Inferior parietal cortex (tissue), 1 donor: ENCODE measurements around the gene SLC8B1.

ENCODE experiments used
- DNase-seq: peaks from one replicate; pipeline ENCODE4 v3.0.0-alpha.2; 2016; ENCODE audit errors: extremely low spot score

The SLC8B1 gene

DNA sequence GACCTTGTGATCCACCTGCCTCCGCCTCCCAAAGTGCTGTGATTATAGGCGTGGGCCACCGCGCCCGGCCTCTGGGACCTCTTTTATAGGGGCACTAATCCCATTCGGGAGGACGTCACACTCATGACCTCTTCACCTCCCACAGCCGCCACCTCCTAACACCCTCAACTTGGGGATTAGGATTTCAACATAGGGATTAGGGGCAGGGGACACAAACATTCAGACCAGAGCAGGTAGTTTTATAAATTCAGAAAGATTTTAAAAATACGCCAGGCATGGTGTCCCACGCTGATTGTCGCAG, 64.2 kb downstream of the SLC8B1 start:
- DNase-seq = no peak

DNA sequence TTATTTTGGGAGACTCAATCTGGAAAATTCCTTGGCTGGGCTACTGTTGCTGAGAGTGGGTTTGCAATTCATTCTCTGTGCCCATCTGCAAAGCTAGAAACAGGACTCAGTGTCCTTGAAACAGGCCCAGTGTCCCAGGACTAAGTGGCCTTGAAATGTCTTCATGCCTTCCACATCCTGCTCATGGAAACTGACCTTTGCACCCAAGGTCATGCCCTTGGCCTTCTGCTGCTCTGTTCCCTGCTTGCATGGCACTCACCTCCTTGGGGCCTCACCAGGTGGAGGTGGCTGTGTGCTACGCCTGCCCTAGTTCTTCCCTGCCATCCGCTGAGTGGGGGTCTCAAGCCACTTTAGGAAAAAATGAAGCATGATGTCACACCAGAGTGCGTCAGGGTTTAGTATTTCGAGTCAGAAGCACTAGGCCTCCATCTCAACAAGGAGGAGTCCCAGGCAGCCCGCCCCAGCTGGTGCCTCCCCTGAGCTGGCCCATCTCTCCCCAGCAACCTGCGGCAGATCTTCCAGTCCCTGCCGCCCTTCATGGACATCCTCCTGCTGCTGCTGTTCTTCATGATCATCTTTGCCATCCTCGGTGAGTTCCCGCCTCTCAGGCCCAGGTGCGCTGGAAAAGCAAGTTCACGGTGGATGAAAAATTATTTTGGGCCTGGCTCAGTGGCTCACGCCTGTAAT, 65.5 kb downstream of the SLC8B1 start:
- DNase-seq = no peak

DNA sequence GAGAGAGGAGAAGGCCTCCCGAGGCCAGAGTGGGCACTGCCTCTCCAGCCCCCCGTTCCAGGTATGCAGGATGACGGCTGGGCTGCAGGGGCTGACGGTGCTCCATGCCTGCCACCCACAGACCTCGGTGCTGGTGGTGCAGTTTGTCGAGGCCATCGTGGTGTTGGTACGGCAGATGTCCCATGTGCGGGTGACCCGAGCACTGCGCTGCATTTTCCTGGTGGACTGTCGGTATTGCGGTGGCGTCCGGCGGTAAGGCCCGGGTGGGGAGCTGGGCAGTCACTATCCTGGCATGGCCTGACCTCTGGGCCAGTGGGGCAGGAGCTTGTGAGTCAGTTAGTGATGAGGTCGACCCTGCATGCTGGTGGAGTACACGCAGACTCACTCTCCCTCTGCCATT, 66.3 kb downstream of the SLC8B1 start:
- DNase-seq = no peak

DNA sequence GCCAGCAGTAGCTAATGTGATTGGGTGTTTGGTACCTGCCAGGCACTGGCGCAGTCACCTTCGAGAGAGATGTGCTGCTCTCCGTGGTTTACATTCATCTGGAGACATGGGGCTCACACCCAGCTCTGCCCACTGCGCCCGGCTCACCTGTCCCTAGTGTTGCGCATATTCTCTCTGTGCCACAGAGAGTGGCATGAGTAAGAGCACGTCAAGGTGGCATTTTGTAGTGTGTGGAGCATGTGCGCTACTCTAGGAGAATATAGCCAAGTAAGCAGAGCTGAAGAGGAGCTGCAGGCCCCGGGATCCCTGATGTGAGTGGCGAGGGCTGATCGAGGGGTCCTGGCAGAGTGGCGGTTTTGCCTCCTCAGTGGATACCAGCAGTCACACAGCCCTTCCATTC, 66.8 kb downstream of the SLC8B1 start:
- no peak for DNase-seq

DNA sequence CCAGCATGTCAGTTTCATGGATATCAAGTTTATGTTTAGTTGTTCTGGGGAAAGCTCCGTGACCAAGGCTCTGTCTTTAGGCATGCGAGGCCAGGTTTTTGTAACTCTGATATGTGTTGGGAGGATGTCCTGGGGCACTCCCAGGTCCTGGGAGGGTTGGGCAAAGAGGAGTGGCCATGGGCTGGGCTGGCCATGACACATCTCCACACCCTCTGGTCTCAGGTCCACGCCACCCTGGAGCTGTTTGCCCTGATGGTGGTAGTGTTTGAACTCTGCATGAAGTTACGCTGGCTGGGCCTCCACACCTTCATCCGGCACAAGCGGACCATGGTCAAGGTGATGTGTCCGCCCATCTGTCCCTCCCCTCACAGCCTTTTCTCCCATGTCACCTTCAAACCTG, 67.3 kb downstream of the SLC8B1 start:
- DNase-seq = no peak

DNA sequence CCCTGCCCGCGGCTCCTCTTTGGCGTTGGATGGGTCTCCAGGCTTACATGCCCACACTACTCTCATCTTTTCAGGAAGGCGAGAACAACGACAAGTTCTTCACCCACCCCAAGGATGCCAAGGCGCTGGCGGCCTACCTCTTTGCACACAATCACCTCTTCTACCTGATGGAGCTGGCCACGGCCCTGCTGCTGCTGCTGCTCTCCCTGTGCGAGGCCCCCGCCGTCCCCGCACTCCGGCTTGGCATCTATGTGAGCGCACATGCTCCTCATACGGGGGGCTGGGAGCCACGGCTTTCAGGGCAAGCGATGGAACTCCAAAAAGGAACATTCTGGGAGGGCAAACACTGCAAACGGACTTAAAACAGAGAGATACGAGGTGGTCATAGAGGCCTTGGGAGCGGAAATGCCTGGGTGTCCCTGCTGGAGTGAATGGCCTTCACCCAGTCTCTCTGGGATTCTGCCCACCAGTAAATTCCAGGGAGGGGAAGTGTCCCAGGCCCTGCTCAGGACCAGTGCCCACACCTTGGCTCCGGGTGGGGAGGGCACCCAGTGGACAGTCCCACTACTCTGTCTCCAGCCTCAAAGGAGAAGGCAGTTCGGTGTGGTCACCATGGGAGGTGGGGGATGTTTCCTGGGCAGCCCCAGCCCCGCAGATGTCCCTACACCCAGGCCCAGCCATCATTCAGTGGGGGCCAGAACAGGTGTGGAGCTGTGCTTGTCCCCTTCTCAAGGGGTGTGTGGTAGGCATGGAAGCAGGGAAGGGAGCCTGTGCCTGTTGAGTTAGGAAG, 68.6 kb downstream of the SLC8B1 start:
- no peak for DNase-seq

DNA sequence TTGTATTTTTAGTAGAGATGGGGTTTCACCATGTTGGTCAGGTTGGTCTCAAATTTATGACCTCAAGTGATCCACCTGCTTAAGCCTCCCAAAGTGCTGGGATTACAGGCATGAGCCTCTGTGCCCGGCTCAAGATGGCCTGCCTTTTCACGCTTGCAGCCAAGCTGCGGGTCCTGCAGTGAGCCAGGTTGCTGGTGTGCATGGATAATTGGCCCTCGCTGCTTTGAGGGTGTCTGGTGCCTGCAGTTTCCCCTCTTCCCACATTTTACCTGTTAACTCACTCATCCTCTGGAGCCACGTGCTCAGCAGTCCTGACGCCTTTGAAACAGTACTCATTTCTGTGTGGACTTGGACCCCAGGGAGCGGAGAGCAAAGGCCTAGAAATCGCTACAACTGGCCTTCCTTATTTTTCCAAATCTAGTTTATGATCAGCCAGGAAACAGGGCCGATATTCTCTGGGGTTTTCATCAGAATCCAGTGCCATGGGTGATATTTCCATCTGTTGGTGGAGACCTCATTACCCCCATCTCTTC, 71.4 kb downstream of the SLC8B1 start:
- DNase-seq = no peak

DNA sequence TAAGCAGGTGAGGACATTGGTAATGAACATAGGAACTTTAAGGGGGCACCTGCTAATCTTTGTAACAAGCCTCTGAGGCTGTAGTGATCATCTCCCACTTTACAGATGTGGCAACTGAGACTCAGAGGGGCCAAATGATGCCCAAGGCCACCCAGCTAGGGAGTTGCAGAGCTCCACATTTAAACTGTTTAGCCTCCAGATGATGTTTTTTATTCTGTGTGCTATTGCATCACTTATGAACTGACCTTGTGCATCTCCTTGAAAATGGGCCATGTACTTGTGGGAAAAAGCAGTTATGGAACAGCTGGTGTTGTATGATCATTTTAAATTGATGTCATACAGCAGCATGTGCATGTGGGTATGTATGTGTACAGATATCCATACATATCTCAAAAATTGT, 72.2 kb downstream of the SLC8B1 start:
- DNase-seq = no peak

DNA sequence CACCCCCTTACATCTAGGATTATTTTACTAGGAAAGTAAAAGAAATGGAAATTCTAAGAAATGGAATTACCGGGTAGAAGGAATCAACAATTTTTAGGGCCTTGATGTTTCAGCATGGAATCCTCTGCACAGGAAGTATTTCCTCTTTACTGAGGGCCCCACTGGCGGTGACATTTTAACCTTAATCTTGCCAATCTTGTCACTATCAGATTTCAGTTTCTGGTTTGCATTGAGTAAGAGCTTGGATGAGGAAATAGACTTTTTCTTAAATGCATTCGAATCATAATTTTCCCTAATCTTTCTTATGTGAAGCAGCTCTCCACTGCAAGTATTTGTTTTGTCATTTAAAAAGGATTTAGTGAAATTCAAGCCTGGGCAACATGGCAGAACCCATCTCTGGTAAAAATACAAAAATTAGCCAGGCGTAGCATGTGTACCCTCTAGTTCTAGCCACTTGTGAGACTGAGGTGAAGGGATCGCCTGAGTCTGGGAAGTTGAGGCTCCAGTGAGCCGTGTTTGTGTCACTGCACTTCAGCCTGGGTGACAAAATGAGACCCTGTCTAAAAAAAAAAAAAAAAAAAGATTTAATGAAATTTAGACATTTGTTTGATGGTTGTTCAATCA, 73.0 kb downstream of the SLC8B1 start:
- DNase-seq = no peak

DNA sequence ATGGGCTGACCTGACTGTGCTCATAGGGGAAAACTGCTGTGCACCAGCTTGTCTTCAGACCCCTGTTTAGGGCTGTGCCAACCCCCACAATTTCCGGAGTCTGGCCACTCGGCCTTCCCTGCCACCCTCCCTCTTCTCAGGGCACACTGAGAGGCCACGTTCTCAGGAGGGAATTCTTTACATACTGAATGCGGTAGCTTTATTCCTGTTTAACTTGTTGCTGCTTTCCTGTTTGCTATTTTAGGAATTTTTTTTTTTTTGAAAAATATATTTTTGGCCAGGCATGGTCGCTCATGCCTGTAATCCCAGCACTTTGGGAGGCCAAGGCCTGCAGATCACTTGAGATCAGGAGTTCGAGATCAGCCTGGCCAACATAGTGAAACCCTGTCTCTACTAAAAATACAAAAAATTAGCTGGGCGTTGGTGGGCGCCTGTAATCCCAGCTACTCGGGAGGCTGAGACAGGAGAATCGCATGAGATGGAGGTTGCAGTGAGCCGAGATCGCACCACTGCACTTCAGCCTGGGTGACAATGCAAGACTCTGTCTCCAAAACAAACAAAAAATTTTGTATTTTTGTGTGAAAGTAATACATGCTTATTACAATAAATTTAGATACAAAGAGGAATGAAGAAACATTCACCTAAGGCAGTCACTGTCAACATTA, 74.1 kb downstream of the SLC8B1 start:
- DNase-seq = no peak

DNA sequence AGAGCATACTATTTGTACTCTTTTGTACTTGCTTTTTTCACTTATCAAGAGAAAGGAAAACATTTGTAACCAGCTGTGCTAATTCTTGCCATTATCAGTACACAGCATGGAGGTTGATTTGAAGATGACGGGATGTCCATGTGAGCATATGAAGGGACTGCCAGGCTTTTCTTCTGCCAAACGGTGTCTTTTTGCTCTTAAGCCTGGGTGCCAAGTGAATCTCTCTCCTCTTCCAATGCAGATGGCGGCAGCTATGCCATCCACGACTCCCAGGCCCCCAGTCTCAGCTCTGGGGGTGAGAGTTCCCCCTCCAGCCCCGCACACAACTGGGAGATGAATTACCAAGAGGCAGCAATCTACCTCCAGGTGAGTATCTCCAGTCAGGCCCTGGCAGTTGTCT, 74.8 kb downstream of the SLC8B1 start:
- peak; percentile 39 for DNase-seq

DNA sequence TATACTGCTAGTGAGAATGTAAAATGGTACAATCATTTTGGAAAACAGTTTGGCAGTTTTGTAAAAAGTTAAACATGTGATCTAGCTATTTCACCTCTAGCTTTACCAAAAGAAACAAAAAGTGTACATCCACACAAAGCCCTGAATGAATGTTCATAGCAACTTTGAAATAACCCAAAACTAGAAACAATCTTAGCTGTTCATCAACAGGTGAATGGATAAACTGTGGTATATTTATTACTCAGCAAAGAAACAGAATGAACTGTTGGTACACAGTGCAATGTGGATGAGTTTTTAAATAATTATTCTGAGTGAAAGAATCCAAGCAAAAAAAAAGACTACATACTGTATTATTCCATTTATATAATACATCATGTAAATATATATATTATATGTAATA, 77.3 kb downstream of the SLC8B1 start:
- DNase-seq = no peak

DNA sequence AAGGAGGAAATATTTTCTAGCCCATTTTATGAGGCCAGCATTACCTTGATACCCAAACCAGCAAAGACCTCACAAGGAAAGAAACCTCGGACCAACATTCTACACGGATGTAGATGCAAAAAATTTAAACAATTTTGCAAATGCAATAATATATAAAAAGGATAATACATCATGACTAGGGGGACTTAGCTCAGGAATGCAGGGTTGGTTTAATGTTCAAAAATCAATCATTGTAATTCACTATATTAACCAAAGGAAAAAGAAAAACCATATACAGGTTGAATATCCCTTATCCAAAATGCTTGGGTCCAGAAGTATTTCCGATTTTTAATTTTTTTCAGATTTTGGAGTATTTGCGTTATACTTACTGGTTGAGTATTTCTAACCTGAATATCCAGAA, 80.6 kb downstream of the SLC8B1 start:
- no peak for DNase-seq

DNA sequence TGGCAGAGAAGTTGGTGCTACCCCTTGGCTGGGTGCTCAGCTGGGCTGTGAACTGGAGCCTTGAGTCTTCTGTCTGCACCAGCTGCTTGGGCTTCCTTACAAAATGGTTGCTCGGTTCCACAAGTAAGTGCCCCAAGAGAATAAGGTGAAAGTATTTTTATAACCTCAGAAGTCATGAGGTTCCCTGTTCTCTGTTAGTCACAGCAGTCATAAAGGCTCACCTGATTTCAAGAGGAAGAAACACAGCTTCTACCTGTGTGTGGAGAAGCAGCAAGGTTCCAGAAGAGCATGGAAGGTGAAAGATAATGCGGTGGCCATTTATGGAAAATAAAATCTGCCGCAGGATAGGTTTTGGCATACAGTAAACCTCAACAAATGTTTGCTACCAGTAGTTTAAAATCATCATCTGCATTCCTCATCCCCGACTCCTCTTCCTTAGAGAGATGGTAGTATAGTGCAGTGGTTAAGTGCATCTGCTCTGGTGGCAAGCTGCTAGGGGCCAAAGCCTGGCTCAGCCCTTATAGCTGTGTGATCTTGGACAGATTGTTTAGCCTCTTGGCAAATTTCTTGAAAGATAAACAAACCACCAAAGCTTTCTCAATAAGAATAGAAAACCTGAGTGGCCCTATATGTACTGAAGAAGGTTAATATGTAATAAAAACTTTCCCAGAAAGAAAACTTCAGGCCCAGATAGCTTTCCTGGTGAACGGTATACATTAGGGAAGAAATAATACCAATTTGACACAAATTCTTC, 81.2 kb downstream of the SLC8B1 start:
- DNase-seq = no peak

DNA sequence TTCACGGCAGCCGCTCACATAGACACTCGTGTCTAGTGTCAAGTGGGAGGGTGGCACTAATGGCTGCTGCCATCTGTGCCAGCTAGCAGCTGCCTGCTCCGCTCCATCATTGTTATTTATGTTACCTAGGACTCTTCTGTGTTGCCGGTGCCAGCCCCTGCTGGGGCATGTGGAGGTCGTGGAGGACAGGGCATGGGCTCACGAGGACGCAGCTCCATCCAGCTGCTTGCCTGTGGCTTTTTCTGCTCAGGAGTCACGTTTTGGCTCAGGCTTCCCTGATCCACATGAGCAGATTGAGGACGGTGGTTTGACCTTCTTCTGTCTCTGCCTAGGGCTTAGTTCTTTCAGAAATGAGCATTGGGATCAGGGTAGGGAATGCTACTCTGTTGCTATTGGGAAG, 82.4 kb downstream of the SLC8B1 start:
- DNase-seq = no peak

DNA sequence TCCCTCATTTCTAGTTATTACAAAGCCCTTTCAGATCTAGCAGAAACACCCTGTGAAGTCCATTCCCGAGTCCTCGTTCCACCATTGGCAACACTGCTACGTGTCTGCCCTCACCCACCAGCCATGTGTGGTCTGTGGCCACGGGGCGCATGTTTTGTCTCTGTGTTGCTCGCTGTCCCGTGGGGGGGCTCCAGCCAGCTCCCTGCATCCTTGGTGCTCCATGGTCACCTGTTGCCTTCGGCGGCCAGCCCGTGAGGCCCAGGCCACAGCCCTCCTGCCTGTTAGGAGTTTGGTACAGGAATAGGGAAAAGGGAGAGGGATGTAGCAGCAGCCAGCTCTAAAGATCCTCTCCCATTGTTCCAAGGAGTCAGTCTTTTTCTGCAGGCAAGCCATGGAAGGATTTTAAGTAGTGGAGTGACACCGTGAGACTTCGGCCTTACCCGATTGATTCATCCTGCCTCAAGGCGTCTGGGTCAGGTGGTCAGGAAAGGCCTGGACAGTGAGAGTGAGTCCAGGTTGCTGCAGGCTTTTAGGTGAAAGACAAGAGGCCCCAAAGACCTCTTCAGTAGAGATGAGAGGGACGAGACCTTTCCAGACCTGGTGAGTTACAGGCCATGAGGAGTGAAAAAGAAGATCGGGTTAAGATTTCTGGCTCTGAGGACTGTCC, 83.4 kb downstream of the SLC8B1 start:
- no peak for DNase-seq

DNA sequence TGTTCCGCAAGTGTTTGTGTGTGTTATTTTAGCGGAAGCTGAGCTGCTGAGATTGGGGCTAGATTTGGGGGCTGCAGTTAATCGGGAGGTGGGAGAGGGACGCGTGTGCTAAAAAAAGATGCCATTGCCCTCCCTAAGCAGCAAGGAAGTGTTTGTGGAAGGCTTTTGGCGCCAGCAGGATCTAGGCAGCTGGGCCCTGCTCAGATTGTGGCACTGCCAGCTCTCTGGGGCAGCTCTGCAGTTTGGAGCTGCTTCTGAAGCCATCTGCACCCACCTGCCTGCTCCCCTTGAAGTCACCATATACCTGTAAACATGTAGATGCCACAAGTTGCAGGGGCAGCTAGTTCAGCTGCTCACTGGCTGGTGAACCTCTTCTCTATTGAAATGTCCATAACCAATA, 84.9 kb downstream of the SLC8B1 start:
- DNase-seq = no peak

DNA sequence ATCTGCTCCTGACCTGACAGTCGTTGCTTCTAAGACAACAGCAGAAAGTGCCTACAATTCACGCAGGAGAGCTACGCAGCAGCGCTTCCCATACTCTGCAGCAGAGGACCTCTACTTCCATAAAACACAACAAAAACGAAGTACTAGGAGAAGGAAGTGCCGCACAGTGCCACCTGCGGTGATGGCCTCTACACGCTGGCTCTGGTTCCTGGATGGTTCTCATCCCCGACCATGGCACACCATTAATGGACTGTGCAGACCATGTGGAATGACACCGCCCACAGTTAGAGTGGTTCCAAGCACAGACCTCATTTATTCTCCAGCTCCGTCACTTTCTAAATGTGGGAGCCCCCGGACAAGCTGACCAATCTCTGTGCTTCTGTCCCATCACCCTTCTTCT, 85.4 kb downstream of the SLC8B1 start:
- no peak for DNase-seq

DNA sequence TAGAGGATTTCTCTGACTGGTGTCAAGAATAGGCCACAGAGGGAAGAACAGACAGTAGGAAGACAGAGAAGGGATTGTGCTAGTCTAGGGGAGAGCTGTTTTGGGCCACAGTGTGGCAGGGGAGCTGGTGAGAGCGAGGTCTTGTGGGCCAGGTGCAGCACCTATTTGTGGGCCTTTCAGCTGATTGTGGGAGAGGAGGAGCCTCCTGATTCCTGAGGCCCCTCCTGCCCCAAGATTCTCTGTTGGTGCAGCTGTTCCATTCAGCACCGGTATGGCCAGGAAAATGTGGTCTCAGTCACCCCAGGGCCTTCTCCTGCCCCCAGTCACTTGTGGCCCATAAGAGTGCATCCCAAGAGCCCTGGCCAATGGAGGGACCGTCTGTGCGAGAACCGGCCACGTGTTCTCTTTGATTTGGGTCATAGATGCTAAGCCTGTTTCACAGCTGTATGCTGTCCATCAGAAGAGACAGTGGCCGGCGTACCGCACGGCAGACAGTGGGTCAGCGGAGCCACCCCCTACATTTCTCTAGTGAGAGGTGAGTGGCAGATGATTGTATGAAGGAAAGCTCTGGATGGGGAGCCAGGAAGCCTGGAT, 86.0 kb downstream of the SLC8B1 start:
- DNase-seq = no peak
